ENCODE data around the gene ASCL5.

ASCL5 gene

GRCh38 chr1:201080135-201080534 is 46.8 kb downstream of the ASCL5 start:
- no peak for DNase-seq

- DNase-seq: no peak
Observed at GRCh38 chr1:201077736-201078135, 49.2 kb downstream of the ASCL5 start.

GRCh38 chr1:201077116-201077515 is 49.9 kb downstream of the ASCL5 start:
- no peak for DNase-seq

GRCh38 chr1:201076092-201076491 is 50.9 kb downstream of the ASCL5 start:
- DNase-seq: no peak

- DNase-seq: no peak
Observed at GRCh38 chr1:201074018-201074417, 53.0 kb downstream of the ASCL5 start.

GRCh38 chr1:201072922-201073321 is 54.1 kb downstream of the ASCL5 start:
- no peak for DNase-seq

GRCh38 chr1:201072149-201072548 is 54.8 kb downstream of the ASCL5 start:
- no peak for DNase-seq

GRCh38 chr1:201069636-201070035 is 57.3 kb downstream of the ASCL5 start:
- no peak for DNase-seq

GRCh38 chr1:201068976-201069375 is 58.0 kb downstream of the ASCL5 start:
- no peak for DNase-seq

- DNase-seq: no peak
Observed at GRCh38 chr1:201066986-201067385, 60.0 kb downstream of the ASCL5 start.

- no peak for DNase-seq
Observed at GRCh38 chr1:201065686-201066085, 61.3 kb downstream of the ASCL5 start.

- no peak for DNase-seq
Observed at GRCh38 chr1:201064806-201065205, 62.2 kb downstream of the ASCL5 start.
